Activated naive CD8-positive, alpha-beta T cell treated with anti-CD3 and anti-CD28 coated beads, Interleukin-2, amount 50 U/mL, for 16 hours (primary cell): Measurements from ENCODE around the gene CPNE4.
"Not testable (repeated sequence)": the region's sequence is repeated elsewhere in the genome, so short reads cannot be mapped to it uniquely, and the experiment has no call there.

ENCODE experiments used
- DNase-seq: peaks from one replicate; pipeline ENCODE4 v3.0.0-alpha.2; 2020; ENCODE audit warnings: low read depth, low spot score

Gene CPNE4

DNA sequence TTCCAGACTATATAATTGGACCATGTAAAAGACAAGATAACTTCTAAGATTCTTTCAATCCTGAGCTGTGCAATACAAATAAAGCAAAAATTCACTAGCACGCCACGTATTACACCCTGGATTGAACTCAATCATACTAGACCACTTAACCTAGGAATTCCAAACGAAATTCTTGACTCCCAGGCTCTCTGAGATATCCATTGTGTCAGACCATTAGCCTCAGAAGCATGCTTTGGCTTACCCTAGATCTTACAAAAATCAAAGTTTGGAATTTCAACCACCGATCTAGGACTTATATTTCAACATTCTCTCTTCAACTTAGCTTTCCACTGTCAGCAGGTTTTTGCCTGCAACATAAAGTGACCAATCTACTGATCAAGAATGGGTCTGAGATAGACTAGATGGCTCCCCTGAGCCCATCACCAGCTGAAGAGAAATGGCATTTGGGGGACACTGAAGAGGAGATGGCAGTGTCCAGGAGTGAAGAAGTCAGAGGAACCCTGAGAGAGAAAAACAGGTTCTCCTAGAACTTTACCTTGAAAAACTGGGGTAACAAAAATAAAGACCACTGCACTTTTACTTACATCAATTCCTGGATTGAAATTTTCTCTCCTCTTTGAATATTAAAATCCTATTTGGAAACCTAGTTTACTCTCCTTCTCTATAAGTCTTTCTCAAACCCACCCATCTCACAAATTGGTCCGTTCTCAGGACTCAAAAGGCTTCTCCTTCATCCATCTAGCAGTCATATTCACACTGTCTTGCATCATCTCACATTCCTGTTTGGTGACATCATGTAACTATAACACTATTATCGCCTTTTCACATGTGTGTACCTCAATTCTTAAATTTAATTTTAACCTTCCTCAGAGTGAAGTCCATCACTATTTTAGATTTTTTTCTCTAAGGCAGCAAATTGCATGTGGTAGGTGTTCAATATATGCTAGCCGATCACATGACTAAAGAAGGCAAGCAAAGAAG, 18.5 kb downstream of the CPNE4 start:
- no peak for DNase-seq

DNA sequence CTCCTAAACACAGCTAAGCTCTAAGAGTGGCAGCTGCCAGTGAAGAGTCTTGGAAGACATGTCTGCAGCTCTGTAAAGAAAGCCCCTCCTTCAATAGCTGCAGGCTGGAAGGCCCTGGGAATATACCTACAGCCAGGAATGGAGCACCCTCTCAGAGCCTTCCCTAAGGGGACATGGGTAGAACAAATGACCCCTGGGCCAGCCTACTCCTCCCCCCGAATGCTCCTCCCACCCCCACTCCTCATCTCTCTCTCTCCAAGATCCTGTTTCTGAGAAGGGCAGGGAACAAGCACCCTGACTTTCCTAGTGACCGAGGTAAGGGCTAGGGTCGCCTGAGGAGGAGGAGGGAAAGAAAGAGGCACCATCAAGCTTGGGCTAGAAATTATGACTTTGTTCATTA, 20.7 kb downstream of the CPNE4 start:
- DNase-seq, result no peak

DNA sequence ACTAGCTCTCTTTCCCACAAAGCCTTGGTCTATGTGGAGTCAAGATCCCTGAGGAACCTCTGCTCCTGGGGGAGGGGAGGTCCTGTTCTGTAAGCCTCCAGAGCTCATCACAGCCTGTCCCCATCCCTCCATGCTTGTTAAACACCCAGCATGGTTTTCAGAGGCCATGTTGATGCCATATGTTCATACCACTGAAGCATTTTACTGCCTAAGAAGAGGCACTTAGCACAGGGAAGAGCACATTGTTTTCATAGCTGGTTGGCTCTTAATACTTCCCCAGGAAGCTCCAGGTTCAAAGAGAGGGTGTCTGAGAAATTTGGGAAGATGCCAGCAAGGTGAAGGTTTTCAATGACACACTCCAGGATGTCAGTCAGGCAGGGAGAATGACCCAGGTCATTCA, 25.6 kb downstream of the CPNE4 start:
- no peak for DNase-seq

DNA sequence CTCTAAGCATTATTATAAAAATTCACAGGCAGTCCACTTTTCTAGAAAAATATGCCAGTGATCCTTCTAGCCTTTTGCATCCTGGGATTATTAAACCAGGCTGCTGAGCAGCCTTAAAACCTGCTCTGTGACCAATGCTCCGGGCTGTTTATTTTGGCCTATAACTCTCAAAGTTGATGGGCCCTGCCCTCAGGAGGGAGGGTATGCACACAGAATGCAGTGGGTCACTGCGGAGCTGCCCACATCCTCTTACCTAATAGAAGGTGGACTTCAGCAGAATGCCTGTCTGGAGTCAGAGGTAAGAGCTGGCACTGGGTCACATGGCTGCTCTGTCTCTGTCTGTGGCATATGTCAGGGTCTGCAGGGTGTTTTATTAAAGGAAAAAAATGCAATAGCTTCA, 26.0 kb downstream of the CPNE4 start:
- no peak for DNase-seq

DNA sequence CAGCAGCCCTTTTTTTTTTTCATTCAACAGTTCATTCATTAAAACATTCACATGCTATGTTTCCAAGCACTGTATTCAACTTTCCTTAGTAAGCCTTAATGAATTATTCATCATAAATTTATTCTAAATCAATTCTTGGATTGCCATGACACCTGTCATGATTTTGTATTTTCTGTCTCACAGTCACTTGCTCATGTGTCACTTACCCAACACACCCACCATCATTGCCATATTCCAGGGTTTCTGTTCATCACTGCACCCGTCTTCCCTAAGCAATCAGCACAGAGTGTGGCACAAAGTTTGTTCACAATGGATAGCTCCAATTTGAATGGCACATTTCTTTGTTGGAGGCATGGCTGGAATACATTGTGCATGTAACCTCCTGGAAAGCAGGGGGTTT, 27.2 kb downstream of the CPNE4 start:
- DNase-seq, result no peak

DNA sequence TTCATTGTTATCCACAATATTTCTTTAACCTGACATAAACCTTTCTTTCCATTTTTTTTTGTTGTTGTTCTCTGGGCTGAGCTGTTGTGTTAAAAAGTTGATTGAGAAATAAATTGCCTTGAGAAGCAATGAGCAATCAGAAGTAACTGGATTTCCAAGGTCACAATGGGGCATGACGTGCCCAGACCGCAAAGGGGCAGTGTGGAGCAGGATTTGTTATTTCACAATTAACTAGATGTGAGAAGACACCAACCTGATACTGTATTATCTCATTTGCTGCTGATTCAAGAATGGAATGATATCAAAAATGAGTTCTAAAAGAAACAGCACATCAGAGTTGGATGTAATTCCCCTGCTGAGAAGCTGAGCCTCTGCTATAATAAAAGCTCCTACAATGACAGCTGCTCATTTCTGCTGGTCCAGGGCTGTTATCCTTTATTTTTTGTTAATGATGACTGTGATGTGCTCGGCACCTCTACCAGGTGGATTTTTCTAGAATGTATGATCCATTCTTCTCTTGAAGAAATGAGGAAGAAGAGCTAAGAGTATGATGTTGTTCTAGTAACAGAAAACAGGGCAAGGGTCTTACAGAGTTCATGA, 28.1 kb downstream of the CPNE4 start:
- no peak for DNase-seq

DNA sequence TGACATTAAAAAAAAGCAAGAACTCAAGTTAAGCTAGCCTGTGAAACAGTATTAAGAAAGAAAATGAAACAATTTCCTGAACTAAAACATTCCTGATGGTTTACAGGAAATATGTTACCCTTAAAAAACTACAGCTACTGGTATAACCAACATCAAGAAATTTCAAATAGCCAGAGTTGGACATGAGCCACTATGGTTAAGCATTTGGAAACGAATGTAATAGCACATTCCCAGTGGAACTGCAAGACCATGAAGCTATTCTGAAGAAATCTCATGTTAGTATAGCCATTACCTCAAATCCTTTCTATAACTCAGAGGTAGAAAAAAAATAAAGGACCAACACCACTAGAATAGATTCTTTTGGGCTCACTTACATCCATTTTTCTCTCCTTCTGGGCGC, 30.2 kb downstream of the CPNE4 start:
- no peak for DNase-seq

DNA sequence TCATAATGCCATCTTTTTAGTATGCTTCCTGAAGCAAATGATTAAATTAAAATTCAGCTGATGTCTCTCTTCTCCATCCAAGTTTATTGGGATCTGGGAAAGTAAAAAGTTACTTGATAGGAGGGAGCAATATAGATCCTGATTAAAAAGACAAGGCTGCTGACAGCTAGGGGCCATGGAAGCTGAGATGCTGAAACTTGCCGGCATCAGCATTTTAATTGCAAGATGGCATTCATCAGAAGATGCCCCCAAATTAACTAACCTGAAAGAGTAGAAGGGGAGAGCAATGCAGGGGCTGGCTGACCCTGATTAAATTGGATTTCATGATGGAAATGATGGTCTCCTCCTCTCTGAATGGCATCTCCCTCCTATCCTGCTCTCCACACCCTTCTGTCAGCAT, 31.1 kb downstream of the CPNE4 start:
- no peak for DNase-seq

DNA sequence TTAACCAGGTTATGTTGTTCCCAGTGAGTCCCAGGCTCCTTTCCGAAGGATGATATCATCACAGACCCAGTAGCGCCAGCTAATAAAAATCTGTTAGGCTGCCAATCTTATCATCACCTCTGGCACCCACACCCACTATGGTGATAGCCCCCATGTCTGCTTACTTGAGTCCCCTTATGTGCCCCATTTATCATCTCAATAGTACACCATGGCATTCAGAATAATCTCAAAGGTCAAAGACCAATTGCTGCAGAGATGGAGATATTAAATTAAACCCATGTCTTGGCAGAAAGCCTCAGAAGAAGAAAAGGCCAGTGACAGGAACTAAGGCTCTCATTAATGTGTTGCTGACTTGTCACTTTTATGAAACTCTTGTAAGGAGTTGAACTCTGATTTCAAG, 32.8 kb downstream of the CPNE4 start:
- DNase-seq, result no peak

DNA sequence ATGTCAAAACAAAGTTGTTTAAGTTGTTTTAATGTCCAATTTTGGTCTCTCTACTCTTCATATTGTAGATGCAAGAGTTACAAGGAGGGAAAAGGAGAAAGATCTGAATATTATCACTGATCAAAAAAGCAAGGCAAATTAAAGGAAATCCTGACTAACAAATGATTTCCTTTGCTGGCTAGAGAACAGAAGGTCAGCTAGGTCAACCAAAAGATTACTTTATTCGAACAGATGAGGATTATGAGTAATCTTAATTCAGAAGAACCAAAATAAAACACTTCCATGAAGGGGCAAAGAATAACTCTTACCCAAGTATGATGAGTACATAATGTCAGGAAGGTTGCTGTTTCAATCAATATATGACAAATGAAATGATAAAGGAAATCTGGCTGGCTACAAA, 33.8 kb downstream of the CPNE4 start:
- DNase-seq, result no peak

DNA sequence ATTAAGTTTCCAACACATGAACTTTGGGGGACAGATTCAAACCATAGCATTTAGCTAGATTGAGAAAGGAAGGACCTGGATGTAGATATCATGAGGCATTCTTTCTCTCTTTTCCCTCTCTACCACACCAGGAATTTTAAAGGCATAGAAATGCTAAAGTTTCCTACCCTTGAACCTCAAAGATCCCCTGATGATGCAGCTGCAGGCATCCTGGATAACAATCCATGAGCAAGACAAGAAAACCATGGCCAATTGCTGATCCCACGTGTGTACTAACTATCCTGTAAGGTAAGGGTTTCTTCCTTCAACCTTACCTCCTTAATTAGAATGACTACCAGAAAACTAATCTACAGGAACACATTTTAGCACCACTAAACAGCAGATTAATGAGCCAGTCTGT, 36.8 kb downstream of the CPNE4 start:
- no peak for DNase-seq

DNA sequence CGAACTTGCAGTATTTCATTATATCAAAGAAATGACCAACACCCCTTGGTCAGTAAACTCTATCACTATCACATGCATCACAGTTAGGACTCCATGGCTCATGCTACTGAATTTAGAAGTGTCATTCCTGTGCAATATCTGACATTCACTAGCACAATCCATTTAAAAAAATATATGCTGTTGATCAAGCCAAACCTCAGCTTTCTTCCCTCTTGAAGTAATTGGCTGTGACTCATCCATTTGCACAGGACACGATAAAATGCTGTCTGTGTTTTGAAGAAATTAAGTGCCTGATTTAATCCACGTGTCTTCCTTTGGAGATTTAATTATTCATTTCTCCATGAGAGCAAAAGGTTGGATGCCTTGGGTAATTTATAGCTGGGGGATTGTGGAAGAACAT, 38.9 kb downstream of the CPNE4 start:
- no peak for DNase-seq

DNA sequence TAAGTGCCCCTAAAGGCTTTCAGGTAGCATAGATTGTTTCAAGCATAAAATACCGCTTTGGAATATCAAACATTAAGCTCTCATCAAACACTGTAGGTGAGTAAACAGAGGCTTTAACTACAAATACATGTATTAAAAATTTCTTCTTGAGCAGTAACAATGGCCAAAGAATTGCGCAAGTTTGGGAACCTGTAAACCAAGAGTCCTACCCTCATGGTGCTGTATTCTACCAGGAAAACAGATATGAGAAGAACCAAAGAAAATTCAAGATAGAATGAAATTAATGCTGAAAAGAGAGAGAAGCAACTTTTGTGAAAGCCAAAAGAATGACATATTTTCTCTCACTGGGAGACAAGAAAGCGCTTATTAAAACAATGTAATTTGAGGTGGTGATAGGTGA, 45.5 kb downstream of the CPNE4 start:
- no peak for DNase-seq

DNA sequence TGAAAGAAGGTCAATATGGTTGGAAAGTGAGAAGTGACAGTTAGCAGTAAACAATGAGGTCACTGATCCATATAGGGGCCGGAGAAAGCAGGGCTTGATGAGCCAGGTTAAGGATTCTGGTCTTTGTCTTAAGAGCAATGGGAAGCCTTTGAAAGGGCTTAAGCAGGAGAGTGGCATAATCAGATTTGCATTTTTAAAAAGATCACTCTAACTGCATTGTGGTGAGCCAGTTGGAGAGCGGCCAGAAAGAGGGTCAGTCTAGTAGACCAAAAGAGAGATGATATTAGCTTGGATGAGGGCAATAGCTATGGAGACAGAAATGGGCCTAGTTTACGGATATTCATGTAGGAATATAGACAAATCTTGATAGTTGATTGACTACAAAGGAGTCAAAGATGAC, 46.6 kb downstream of the CPNE4 start:
- no peak for DNase-seq

DNA sequence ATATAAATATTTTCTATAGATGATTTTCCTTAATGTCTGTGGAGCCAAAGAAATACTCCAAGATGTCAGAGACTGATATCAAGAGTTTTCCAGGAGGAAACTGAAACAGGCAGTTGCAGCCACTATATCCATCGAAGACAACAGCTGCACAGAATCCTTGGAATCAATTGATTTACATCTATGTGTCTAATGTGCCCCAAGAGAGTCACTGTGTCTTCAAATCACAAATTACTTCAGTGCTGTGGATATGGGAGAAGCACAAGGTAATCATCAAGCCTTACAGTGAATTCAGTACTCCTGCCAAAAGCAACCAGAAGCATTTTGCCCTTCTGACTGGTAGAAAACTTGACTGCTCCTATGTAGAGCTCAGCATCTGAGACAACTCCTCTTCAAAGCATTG, 51.1 kb downstream of the CPNE4 start:
- no peak for DNase-seq

DNA sequence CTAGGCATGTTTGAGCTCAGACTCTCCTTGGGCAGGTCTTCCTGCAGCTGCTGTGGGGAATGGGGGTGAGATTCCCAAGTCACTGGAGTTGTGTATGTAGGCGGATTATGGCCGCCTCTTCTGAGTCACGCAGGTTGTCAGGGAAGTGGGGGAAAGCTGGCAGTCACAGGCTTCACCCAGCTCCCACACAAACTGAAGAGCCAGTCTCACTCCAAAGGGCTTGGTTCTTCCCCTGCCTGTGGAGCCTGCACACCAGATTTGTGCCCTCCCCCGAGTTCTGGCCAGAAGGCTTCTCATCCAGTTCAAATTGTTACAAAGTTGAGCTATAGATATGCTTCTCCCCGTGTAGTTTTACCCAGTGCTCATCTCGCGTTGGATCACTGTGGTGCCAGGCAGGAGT, 53.5 kb downstream of the CPNE4 start:
- no peak for DNase-seq

DNA sequence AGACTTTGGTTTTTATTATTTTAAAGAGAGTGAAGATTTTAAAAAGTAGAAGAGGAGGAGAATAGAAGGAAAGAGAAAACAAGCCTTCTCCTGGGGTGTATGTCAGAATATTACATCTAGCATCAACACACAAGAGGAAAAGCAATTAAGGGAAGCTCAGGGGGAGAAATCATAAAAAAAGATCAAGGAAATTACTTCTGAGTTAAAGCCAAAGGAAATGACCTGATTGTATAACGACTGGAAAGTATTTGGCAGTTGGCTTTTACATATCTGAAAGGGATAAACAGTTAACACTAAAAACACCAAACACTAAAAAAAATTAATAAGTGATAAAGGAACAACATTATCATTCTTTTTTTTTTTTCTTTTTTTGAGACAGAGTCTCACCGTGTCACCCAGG, 58.4 kb downstream of the CPNE4 start:
- DNase-seq, result no peak

DNA sequence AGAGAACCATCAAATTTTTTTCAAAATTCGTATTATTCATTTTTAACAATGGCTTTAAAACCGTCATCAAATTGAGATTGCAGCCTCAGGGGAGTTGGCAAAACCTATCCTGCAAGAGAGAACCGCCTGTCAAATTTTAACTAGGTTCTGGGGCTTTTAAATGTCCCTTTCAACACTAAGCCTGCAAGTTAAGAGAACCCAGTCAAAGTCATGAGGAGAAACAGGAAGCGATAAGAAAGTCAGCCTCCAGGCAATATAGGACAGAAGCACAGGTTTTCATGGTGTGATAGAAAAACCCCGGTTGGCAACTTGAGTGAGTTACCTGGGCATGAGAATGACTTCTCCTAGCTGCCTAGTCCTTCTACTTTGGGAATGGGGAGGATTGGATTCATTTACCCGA, 59.8 kb downstream of the CPNE4 start:
- no peak for DNase-seq

DNA sequence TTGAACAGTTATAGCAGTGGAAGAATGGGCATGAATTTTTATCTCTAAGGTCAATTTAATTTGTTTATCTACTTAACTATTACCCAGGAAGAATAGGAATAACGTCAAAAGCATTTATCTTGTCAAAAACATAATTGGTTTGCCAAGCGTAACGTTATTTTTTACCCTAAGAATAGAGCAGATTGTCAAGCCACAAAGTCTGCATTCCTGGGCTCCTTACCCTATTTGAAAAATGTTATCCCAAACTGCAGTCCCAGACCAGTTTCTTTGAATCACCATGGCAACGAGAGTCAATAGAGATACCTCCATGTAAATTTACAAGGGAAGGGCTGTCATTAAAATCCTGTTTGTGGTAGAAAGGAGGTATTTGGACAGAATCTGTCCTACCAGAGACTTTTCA, 61.1 kb downstream of the CPNE4 start:
- no peak for DNase-seq

DNA sequence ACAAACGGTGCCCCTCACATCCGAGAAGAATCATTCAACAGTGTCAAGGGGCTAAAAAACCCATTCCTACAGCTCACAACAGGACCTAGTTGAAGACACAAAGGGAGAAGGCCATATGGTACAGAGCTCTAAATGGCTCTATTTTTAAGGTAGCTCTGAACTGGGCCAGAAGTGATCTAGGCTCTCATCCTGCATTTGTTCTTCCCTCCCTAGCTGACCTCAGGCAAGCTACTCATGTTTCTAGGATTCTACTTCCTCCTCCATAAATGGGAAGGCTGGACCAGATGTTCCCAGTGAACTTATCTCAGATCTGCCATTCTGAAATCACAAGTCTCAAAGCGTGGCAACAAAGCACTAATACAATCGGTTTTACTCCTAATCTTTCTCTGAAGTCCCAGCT, 62.3 kb downstream of the CPNE4 start:
- no peak for DNase-seq

DNA sequence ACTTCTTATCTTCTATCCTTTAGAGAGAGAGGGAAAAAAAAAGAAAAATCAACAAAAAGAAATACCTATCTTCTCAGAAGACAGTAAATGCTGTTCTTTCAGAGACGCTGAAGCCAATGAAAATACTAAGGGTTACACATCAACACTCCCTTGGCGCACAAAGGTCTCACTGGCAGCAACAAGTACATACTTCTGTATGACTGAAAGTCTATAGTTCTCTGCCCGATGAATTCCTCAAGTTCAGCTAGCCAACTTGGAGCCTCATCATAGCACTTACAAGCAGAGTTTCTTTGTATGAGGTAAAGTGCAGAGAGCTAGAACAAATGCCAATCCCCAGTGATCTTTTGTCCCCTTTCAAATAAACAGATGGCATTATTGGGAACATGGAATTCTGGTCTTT, 62.7 kb downstream of the CPNE4 start:
- no peak for DNase-seq

DNA sequence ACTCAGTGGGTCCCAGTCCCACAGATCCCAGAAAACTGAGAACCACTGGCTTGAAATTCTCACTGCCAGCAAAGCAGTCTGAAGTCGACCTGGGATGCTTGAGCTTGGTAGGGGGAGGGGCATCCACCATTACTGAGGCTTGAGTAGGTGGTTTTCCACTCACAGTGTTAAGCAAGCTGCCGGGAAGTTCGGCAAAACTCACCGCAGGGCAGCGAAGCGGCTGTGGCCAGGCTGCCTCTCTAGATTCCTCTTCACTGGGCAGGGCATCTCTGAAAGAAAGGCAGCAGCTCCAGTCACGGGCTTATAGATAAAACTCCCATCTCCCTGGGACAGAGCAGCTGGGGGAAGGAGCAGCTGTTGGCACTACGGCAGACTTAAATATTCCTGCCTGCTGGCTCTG, 71.4 kb downstream of the CPNE4 start:
- DNase-seq, result not testable (repeated sequence)

DNA sequence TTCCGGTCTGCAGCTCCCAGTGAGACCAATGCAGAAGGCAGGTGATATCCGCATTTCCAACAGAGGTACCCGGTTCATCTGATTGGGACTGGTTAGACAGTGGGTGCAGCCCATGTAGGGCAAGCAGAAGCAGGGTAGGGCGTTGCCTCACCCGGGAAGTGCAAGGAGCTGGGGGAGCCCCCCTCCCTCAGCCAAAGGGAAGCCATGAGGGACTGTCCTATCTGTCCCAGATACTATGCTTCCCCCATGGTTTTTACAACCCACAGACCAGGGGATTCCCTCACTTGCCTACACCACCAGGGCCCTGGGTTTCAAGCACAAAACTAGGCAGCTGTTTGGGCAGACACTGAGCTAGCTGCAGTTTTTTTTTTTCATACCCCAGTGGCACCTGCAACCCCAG, 71.8 kb downstream of the CPNE4 start:
- no peak for DNase-seq
